Stimulated activated CD4-positive, alpha-beta T cell treated with anti-CD3 and anti-CD28 coated beads, Interleukin-12 subunit alpha, Interleukin-12 subunit beta, amount 100 ng/mL, for 48 hours (primary cell): ENCODE measurements around the gene DYTN.
"Not testable (repeated sequence)": the region's sequence is repeated elsewhere in the genome, so short reads cannot be mapped to it uniquely, and the experiment has no call there.

Source experiments
- DNase-seq, 3 donors: peaks; one replicate each; pipeline ENCODE4 v3.0.0-alpha.2; 2020; ENCODE audit warnings: low read depth in 2 of 3, low spot score in 1 of 3

Gene DYTN, protein sequence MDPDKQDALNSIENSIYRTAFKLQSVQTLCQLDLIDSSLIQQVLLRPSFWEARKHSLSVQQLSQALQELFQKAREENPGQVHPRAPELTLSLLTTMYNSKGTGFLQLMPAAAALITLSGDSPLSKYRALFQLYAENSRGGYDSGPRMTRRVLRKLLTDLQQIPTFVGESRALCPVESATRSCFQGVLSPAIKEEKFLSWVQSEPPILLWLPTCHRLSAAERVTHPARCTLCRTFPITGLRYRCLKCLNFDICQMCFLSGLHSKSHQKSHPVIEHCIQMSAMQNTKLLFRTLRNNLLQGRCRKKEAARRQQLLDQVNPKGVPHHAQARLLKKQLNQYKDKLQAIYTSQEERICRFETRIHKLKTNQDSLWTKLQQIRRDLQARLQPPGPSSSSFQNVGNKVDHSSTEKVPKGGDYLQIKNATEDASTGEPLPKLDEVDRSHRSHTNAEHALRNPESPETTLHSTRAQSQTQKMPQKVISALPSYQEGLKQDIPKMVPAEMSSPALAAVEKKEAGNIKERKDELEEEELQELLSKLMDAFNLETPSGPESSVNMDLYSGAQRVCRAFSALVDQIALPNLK

DNA sequence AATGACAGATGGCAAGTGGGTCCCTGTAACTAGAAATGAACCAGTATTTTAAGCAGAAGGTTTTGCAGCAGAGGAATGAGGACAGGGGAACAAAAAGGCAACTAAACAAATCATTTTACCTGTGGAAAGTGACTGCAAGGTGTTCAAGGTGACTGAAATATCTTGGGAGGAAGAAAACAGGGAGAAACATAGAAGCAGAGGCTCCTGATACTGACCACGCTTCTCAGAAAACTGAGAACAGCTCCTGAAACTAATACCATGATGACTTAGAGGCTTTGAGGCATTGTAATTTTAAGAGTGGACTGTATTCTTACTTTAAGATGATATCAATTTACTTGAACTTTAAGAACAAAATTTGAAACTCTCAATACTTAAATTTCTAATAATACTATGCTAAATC is at the start of gene DYTN:
DYTN (minus strand) TSS at position 101 of the 400 bp plus-strand sequence. CDS start 117 bp downstream, outside the sequence.
- no peak for DNase-seq

DNA sequence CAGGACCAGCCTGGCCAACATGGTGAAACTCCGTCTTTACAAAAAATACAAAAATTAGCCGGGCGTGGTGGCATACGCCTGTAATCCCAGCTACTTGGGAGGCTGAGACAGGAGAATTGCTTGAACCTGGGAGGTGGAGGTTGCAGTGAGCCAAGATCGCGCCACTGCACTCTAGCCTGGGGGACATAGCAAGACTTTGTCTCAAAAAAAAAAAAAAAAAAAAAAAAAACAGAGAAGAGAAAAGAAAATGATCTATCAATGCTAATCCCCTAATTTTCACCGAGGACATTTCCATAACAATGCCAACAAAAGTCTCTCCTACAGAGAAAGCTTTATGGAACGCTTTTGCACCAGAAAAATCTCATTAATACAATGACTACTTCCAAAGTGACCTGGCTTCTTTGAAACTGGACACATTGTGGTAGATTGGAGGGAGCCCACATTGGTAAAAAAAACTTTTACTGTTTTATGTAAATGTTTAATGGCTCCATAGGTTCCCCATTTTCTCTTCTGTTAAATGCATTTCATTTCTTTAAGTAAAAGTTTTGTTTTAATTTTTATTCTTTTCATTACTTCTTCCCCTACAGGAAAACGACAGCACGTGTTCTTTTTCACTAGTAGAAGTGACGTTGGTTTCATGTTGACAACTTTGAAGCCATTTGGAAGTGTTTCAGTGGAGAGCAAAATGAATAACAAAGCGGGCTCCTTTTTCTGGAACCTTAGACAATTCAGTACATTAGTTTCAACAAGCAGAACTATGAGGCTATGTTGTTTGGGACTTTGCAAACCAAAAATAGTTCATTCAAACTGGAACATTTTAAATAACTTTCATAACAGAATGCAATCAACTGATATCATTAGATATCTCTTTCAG is 48.1 kb upstream of the DYTN start:
- DNase-seq = no peak

DNA sequence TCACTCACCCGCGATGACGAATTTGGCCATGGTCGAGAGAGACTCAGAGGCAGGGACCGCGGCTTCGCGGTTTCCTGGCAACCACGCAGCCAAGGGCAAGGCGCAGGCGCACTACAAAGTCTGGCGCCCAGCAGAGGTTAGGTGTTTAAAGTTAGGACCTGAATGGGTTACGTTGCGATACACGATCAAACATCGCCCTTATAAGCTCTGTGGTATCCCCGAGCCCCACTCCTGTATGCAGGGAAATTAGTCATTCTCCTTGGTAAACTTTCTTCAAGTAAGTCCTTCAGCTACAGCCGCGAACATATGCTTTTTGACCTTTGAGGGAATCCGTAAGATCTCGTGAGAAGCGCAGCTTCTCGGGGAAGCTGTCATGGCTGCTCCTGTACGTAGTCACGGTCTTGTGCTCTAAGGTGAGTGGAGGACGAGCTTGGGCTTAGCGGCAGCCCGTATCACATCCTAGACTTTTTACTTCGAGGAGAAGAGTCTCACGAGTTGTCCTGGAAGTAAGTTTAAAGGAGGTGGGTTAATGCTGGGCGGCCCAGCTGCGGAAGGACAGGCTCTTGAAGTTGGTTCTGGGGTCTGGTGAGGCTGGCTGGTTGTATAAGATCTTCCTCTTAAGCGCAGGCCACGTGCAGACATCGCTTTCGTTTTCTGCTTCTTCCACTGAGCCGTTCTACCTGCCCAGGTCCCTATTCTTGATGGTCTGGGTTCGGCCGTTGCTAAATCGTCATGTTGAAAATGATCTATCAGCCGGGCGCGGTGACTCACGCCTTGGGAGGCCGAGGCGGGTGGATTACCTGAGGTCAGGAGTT is 47.3 kb upstream of the DYTN start, which contains the start of the genes FASTKD2 and MDH1B:
FASTKD2 (plus strand) TSS at position 365 of the 815 bp plus-strand sequence. CDS start 1,088 bp downstream, outside the sequence.
MDH1B (minus strand) TSS at position 87 of the 815 bp plus-strand sequence; CDS start at position 30, 57 bp downstream.
- DNase-seq = peak; percentile 77 to 82 (median 78)

DNA sequence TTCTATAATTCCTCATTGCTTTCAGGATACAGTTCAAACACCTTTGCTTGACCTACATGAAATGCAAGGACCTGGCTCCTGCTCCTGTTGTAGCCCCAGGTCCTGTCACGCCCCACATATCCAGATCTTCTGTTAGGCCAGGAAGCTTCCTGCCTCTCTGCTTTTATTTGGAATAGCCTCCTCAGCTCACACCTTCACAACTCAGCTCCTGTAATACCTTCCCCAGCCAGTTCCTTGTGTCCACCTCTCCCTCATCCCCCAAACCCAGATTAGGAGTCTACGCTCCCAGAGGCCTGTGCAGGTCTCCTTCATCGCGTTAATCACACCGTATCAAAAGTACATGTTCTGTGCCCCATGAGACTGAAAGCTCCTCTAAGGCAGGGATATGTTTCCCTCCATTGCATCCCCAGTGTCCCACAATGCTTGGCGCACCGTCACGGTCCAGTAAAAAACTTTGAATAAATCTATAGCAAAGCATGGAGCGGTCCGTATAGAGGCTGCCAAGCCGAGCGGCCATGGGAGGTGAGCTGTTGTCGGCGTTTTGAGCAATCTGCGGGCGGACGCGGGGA is 46.6 kb upstream of the DYTN start:
- no peak for DNase-seq

DNA sequence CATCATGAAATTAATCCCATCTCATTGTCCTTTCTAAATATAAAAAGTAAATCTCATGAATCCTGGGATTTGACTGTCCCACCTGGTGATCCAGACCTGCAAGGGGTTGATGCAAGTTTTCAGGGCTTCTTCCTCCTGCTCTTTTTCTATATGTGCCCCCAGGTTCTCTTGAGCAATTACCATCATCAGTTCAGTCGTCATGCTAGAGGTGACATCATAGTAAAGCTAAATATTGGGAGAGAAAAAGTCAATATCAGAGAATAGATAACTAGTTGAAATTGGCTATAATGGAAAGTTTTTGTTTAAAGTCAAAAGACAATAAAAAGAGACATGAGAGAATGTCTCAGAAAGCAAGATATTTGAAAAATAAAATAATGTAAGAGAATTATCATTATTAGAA is 38.6 kb upstream of the DYTN start:
- DNase-seq = no peak

DNA sequence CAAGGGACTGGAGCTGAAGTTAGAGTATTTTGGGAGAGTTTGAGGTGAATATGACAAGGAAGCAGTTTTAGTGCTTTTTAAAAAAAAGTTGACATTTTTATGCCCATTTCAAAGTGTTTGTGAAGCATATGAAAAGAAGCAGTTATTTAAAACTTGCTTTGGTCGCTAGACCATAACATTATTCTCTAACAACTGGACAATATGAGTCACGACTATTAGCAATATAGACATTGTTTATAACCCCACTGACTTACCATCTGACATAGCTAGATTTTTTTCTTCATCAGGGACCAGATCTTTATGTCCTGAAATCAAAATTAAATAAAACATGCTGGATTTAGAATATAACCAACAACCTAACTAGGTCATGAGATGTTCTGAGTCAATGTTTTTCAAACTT is 22.6 kb upstream of the DYTN start:
- no peak for DNase-seq

DNA sequence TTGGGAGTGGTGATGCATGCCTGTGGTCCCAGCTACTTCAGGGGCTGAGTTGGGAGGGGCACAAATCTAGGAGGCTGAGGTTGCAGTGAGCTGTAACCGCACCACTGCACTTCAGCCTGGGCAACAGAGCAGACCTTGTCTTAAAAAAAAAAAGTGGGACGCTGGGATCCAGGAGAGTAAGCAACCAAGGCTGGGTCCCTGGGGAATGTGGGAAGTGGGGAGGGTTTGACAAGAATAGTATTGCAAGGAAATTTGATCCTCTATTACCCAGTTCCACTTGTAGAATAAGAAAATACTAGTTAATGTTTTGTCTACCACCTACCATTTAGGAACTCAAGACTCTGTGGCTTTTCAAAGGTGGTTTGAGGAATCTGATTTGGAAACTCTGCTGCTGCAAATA is 21.1 kb upstream of the DYTN start:
- DNase-seq = no peak

DNA sequence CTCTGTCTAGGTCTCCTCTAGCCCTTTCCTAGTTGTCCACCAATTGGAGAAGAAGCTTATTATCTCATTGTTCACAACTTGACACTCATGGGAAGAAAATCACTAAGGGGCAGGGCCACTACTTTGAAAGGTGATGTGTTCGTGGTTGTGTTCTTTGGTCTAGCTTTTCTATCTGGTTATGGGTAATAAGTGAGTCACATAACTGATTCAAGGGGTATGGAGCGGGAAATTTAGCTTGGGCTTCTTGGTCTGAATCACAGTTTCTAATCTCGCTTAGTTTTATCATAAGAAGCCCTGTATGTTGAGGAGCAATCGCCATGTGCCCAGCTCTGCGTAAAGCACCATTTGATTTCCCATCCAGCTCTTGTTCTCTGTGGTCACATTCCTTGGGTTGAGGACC is 18.7 kb upstream of the DYTN start:
- peak in 1 of 3 donors; percentile 9 for DNase-seq

DNA sequence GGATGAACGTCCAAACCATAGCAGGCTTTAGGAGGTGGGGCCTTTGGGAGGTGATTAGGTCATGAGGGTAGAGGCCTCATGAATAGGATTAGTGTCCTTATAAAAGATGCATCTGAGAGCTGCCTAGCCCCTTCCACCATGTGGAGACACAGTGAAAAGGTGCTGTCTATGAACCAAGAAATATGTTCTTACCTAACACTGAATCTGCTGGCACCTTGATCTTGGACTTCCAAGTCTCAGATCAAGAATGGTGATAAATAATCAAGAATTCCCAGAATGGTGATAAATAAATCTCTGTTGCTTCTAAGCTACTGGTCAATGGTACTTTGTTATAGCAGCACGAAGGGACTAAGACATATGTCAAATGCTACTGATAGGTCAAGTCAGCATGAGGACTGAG is 15.1 kb upstream of the DYTN start:
- no peak for DNase-seq

DNA sequence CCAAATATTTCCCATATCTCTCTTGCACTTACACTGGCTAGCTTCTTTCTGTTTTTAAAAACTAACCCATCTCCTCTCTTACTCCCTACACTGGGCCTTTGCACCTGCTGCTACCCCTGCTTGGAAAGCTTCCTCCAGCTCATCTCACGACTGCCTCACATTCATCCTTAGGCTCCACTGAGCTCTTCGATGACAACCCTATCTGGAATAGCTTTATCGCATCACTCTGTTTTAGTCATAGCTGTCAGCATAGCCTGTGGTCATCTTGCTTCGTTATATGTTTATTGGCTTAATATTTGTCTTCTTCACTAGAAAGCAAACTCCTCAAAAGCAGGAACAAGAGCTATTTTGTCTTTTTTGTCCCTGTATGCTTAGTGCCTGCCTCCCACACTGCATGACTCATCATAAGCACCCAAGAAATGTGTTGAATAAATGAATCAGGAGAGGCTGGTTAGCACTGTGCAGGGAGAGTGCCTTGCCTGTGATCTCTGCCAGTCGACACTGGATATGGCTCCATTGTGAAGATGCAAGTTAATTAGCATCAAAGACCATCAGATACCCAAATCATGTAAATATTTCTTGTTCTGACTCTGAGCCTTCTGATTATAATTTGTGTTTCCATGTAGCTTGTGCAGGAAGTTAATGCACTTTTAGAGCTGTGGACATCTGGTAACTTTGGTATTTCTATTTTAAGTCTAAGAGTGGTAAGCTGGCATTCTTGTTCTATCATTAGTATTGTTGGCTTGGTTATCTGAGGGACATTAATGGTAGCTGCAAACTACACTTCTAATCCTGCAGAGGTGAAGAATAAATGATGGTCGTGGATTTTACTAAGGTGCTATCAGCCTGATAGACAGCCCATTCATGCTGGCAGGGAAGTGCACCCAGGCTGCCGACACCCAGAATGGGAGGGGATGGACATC is 10.3 kb upstream of the DYTN start:
- peak in 1 of 3 donors; percentile 18 for DNase-seq

DNA sequence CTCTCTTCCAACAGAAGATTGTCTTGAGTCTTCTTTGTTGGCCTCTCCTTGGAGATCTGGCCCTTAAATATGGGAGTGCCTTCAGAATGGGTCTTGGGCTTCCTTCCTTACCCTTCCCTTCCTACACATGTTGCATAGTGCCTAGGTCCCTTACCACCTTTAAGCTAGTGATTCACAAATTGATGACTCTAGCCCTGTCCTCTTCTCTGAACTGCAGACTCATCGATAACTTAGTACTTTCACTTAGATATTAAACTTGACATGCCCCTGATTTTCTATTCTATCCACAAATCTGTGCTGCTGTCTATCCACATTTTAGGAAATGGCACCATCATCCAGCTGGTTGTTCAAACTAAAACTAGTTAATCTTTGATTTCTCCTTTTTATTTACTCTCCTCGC is 9.1 kb upstream of the DYTN start:
- DNase-seq = no peak

DNA sequence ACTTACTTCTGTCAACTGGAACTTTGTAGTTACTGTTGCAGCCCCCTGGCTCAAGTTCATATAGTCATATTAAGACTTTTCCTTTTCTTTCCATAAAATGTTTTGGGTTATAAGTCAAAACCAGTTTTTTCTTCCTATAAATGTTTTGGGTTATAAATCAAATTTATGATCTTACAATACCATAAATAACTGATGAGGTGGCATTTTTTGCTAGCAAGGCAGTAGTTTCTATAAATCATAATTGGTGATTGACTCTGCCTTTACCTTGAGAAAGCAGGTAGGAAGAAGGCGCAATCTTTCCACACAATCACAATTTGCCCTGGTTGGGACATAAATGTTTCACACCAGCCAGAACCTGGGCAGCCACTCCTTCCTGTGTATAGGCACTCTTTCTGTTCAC is 5.1 kb upstream of the DYTN start:
- DNase-seq = no peak

DNA sequence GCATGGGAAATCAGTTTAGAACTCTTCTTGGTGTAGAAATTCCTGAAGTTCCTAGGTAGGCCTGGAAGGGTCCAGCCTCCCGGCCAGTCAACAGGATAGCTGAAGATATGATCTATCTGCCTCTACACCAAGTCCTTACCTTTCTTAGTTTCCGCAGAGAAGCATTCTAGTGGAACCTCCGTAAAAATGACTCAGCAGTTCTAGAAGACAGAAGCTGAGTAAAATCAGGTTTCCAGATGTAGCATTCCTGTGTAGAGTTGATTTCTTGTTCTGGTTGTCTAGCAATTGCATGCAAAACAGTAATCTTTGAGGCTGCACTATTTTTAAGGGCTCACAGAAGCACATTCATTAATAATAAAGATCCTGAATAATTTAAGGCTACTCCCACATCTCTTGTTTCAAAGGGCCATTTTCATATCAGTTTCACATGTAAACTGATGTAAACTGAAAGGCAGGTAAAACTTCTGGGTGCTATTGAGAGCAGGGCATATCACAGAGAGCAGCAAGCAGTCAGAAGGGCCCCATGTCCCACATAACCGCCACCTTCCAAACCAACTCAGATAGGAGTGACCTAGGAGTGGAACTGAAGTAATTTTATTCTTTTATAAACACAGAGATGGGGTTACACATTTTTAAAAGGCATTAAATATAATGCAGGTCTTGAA is 3.2 kb upstream of the DYTN start:
- DNase-seq = no peak

DNA sequence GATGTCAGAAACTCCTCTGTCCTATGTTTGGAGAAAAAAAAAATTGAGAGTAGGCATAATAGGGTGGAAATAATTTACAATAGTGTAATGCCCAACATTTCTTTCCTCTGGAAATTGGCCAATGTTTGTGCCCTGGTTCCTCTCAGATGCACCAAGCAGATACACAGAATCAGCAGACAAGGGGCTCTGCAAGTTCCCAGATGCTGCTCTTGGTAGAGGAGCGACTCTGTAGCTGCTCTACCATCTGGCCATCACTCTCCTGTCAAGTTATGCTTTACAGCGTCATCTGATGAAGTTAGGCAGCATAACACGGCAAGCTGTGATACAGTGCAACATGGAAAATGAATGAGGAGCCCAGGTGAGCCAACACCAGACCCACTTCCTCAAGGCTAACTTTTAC is 1.6 kb downstream of the DYTN start:
- DNase-seq = no peak

DNA sequence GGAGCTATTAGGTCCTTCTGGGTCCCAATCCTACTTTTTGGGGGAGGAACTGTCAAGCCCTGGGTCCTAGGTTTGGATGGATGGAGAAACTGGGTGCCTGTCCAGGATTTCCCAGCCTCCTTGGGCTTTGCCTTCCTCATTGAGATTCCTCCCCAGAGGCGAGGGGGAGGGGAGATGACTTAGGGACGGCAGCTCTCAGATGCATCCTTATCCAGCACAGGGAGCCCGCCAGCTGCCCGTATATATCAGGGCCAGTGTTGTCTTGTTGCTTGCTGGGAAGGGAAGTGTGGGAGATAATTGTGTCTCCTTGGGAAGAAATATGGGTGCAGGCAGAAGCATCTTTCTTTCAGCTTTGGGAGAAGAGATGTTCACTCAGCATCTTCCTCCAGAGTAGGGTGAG is 3.0 kb downstream of the DYTN start:
- DNase-seq = not testable (repeated sequence)

DNA sequence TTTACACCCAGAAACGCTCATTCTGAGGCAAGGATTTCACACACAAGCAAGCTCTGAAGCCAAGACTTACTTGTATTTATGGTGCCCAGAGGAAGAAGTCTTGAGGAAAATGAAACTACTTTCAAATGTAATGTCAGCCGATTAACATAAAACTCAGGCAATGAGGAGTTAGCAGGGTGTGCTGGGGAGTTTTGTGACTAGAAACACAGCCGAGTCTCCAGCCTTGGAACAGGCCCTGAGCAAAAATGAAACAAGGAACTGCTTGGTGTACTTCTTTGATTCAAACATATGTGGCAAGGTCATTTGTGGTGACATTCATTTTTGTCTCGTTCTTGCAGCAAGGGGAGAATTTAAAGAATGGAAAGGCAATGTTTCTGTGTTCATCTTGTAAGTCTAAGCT is 4.5 kb downstream of the DYTN start:
- DNase-seq = no peak

DNA sequence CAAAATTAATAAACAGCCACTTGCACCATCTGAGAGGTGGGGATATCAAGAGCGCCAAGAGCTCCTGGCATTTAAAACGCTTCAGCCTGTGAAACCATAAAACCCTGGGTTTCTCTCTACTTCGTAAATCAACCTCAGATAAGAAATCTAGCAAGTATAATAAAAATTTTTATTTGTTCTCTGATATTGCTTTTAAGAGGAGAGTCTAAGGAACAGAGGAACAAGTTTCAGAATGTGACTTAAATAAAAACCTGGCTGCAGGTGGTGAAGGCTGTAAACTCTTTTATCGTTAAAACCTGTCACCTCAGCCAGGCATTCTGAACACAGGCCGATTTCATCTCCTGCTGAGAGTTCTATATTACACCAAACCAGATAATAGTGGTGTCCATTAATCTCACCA is 9.9 kb downstream of the DYTN start:
- DNase-seq = no peak

DNA sequence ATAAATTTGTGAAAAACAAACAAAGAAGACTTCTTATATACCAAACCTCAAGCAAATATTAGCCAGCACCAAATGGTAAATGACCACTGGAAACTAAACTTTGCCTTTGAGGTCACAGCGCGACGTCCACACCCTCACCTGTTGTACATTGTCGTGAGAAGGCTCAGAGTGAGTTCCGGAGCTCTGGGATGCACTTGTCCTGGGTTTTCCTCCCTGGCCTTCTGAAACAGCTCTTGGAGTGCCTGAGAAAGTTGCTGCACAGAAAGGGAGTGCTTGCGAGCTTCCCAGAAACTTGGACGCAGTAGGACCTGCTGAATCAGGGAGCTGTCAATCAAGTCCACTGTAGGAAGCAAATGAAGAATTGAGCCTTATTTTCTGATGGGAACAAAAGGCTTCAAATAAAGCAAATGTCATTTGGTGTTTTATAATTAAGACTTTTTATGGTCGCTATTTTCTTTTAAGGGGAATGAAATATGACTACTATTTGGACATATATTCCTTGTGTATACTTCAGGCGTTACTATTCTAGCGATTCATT is 11.0 kb downstream of the DYTN start:
- no peak for DNase-seq
